Immature natural killer cell (primary cell): ENCODE results near the gene CADM2. TPM values are rescaled to one million over a fixed set of nuclear protein-coding genes. Genes with fewer than 3 reads are reported as not detected.
"Not testable (repeated sequence)": the region's sequence is repeated elsewhere in the genome, so short reads cannot be mapped to it uniquely, and the experiment has no call there.

Experiments
- DNase-seq, 3 donors: peaks; one replicate each; pipeline ENCODE4 v3.0.0; 2022; ENCODE audit warnings: mixed read lengths in 1 of 3
- H3K27ac Mint-ChIP-seq, 6 donors: one replicate each; pipeline ENCODE4 v1.8.0; 2020; ENCODE audit warnings: mixed read lengths in 6 of 6, mild to moderate bottlenecking in 5 of 6, inconsistent platforms in 4 of 6, moderate library complexity in 3 of 6
- H3K27me3 Mint-ChIP-seq, 3 donors: one replicate each; pipeline ENCODE4 v1.8.0; 2020 to 2021; ENCODE audit warnings: low read depth in 3 of 3, mild to moderate bottlenecking in 3 of 3, mixed read lengths in 3 of 3, moderate library complexity in 3 of 3, inconsistent platforms in 1 of 3
- H3K36me3 Mint-ChIP-seq, 3 donors: one replicate each; pipeline ENCODE4 v1.8.0; 2020; ENCODE audit warnings: mixed read lengths in 3 of 3, inconsistent platforms in 2 of 3, mild to moderate bottlenecking in 2 of 3
- H3K4me1 Mint-ChIP-seq, 2 donors: one replicate each; pipeline ENCODE4 v1.8.0; 2020; ENCODE audit warnings: inconsistent platforms in 2 of 2, mild to moderate bottlenecking in 2 of 2, mixed read lengths in 2 of 2, moderate library complexity in 1 of 2
- H3K4me3 Mint-ChIP-seq, 5 donors: one replicate each; pipeline ENCODE4 v1.8.0; 2020; ENCODE audit warnings: mild to moderate bottlenecking in 5 of 5, mixed read lengths in 5 of 5, inconsistent platforms in 3 of 5, moderate library complexity in 3 of 5
- H3K9me3 Mint-ChIP-seq, 6 donors: one replicate each; pipeline ENCODE4 v1.8.0; 2020; ENCODE audit warnings: mild to moderate bottlenecking in 6 of 6, mixed read lengths in 6 of 6, inconsistent platforms in 4 of 6, moderate library complexity in 3 of 6
- polyA plus RNA-seq, 3 donors: library from polyadenylated mRNA; unstranded; fragments of 300-500 nt; fragmentation: Illumina TruSeq; gene quantifications; one replicate each; pipeline ENCODE4 v1.2.3, GENCODE V29; 2021

Gene CADM2
- polyA plus RNA-seq, 3 donors from 2014 or later = 0.64 TPM; not detected in 2

GRCh38 chr3:85632921-85633320 is 674.1 kb downstream of the CADM2 start:
- Mint-ChIP-seq H3K4me1 (no peaks in the 10 kb centered on the region), H3K4me3 (no peak overlapping the region), H3K9me3 (peaks cover 4 to 41% (median 14%) of the 10 kb centered on the region in 6 donors), H3K27me3 (peaks cover 0 to 2% (median 0%) of the 10 kb centered on the region in 3 donors), H3K36me3 (no peaks in the 10 kb centered on the region), H3K27ac (no peak overlapping the region)
- no peak for DNase-seq

GRCh38 chr3:85652360-85652759 is 693.6 kb downstream of the CADM2 start:
- Mint-ChIP-seq H3K27ac (no peak overlapping the region), H3K4me1 (no peaks in the 10 kb centered on the region), H3K9me3 (peaks cover 10 to 56% (median 39%) of the 10 kb centered on the region in 6 donors), H3K36me3 (no peaks in the 10 kb centered on the region), H3K27me3 (peaks cover 0 to 1% (median 0%) of the 10 kb centered on the region in 3 donors), H3K4me3 (no peak overlapping the region)
- no peak for DNase-seq

DNA sequence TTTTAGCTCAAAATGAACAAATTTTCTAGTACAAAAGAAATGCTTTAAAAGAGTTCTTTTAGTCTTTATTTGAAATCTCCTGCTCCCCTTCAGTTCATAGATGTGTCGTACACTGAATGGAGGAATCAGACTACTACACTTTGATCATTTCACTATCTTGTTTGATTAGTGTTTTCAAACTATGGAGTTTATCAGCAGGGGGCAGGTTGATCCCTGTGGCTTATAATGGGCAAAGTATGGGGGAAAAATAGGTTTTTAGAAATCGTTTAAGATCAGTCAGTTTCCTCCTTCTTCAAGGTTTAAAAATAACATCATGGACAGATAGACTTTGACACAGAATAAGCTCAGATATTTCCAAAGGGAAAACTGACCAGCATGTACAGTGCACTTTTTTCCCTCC is 701.7 kb downstream of the CADM2 start:
- H3K4me1 Mint-ChIP-seq = no peaks in the 10 kb centered on the region
- H3K36me3 Mint-ChIP-seq = no peaks in the 10 kb centered on the region
- H3K27ac Mint-ChIP-seq = no peak overlapping the region
- no peak overlapping the region for H3K4me3 Mint-ChIP-seq
- peaks cover 0 to 1% (median 0%) of the 10 kb centered on the region in 3 donors for H3K27me3 Mint-ChIP-seq
- peaks cover 0 to 30% (median 13%) of the 10 kb centered on the region in 6 donors for H3K9me3 Mint-ChIP-seq
- no peak for DNase-seq

- Mint-ChIP-seq H3K36me3 (no peaks in the 10 kb centered on the region), H3K27ac (no peak overlapping the region), H3K27me3 (no peaks in the 10 kb centered on the region), H3K4me1 (no peaks in the 10 kb centered on the region), H3K9me3 (peaks cover 2 to 27% (median 15%) of the 10 kb centered on the region in 6 donors), H3K4me3 (no peak overlapping the region)
- DNase-seq = no peak
Measured at GRCh38 chr3:85662462-85662861, 703.7 kb downstream of the CADM2 start.

DNA sequence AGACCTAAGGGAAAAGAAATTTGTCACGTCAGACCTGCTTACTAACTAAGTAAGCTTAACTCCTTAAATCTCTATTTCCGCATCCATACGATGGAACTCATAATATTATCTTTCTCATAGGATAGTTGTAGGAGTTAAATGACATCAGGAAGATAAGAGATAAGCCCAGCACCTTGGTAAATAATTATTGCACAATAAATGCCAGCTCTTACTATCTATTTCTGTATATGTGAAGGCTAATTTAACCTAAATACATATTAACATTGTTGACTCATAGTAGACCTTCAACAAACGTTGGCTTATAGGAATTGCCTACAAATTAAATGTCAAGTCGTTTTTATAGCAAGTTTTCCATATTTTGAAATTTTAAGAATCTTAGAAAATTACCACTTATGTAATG is 709.0 kb downstream of the CADM2 start:
- peaks cover 0 to 2% (median 1%) of the 10 kb centered on the region in 3 donors for H3K27me3 Mint-ChIP-seq
- H3K27ac Mint-ChIP-seq = no peak overlapping the region
- no peaks in the 10 kb centered on the region for H3K36me3 Mint-ChIP-seq
- no peaks in the 10 kb centered on the region for H3K4me1 Mint-ChIP-seq
- H3K4me3 Mint-ChIP-seq = no peak overlapping the region
- no peak for DNase-seq
- peaks cover 4 to 45% (median 19%) of the 10 kb centered on the region in 6 donors for H3K9me3 Mint-ChIP-seq

GRCh38 chr3:85670634-85671205 is 711.9 kb downstream of the CADM2 start:
- no peaks in the 10 kb centered on the region for H3K36me3 Mint-ChIP-seq
- DNase-seq = no peak
- H3K9me3 Mint-ChIP-seq = peaks cover 5 to 55% (median 24%) of the 10 kb centered on the region in 6 donors
- H3K27me3 Mint-ChIP-seq = peaks cover 0 to 2% (median 1%) of the 10 kb centered on the region in 3 donors
- no peaks in the 10 kb centered on the region for H3K4me1 Mint-ChIP-seq
- H3K27ac Mint-ChIP-seq = no peak overlapping the region
- no peak overlapping the region for H3K4me3 Mint-ChIP-seq

GRCh38 chr3:85672761-85673160 is 714.0 kb downstream of the CADM2 start:
- Mint-ChIP-seq H3K27ac (no peak overlapping the region), H3K36me3 (no peaks in the 10 kb centered on the region), H3K27me3 (peaks cover 0 to 2% (median 1%) of the 10 kb centered on the region in 3 donors), H3K9me3 (peaks cover 3 to 59% (median 22%) of the 10 kb centered on the region in 6 donors), H3K4me3 (no peak overlapping the region), H3K4me1 (no peaks in the 10 kb centered on the region)
- DNase-seq = no peak

DNA sequence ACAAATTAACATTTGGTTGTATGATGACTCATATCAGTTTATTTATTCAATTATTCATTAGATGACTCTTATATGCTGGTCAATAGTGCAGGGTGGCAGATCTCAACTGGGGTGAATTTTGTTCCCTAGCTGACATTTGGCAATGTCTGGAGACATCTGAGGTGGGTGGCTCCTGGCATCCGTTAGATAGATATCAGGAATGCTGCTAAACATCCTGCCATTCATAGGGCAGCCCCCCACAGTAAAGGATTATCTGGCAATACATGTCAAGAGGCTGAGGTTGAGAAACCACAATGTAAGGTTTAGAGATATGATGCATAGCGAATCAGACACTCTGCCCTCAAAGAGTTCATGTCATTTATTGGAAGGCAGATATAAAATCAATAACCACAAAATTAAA is 719.9 kb downstream of the CADM2 start:
- Mint-ChIP-seq H3K27ac (no peak overlapping the region), H3K4me3 (no peak overlapping the region), H3K27me3 (peaks cover 0 to 2% (median 2%) of the 10 kb centered on the region in 3 donors), H3K9me3 (peaks cover 2 to 35% (median 19%) of the 10 kb centered on the region in 6 donors), H3K4me1 (no peaks in the 10 kb centered on the region), H3K36me3 (no peaks in the 10 kb centered on the region)
- no peak for DNase-seq

GRCh38 chr3:85681906-85682305 is 723.1 kb downstream of the CADM2 start:
- no peaks in the 10 kb centered on the region for H3K36me3 Mint-ChIP-seq
- peaks cover 0 to 2% (median 2%) of the 10 kb centered on the region in 3 donors for H3K27me3 Mint-ChIP-seq
- no peaks in the 10 kb centered on the region for H3K4me1 Mint-ChIP-seq
- no peak for DNase-seq
- peaks cover 5 to 34% (median 23%) of the 10 kb centered on the region in 6 donors for H3K9me3 Mint-ChIP-seq
- no peak overlapping the region for H3K27ac Mint-ChIP-seq
- no peak overlapping the region for H3K4me3 Mint-ChIP-seq

DNA sequence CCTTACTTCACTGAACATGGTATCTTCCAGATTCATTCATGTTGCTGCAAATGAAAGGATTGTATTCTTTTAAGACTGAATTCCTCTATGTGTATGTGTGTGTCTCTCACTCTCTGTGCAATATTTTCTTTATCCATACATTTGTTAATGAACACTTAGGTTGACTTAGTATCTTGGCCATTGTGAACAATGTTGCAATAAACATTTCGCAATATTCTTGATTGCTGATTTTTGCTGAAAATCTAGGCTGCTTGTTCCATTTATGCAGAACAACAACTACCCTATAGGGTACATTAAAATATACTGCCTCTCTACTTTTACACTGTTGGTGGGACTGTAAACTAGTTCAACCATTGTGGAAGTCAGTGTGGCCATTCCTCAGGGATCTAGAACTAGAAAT is 732.4 kb downstream of the CADM2 start:
- Mint-ChIP-seq H3K36me3 (no peaks in the 10 kb centered on the region), H3K27me3 (peaks cover 0 to 1% (median 0%) of the 10 kb centered on the region in 3 donors), H3K9me3 (peaks cover 6 to 44% (median 20%) of the 10 kb centered on the region in 6 donors), H3K4me3 (no peak overlapping the region), H3K27ac (no peak overlapping the region), H3K4me1 (no peaks in the 10 kb centered on the region)
- DNase-seq = no peak

DNA sequence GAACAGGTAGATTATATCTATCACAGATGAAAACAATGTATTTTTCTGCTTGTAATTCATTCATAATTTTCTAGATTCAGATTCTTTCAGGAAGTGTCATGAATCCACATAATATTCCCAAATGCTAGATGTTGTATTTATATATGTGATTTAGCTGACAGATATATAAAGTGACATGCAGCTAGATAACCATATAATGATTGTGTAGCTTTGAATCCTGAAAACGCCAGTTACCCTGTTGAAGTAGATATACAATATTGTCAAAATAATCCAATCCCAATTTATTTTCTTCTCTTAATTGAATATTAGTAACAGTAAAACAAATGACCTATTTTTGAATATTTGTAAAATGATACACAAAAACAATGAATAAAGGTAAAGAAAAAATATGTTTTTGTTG is 738.4 kb downstream of the CADM2 start:
- DNase-seq = no peak
- H3K4me3 Mint-ChIP-seq = no peak overlapping the region

DNA sequence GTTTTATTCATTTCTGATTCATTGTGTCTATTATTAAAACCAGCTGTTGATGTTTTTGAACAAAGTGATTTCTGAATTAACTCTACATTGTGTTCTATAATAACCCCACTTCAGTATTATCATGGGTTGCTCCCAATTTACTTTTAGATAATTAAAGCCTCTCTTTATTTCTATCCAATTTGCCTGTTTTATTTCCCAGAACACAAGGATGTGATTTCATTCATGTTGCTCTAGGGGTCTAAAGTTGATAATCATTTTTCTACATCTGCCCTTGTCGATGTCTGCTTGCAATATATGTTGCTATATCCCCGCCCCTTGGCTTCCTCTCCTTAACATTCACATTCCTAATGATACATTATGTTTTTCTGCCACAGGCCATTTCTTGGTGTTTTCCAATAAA is 747.3 kb downstream of the CADM2 start:
- DNase-seq = no peak
- peaks cover 4 to 44% (median 22%) of the 10 kb centered on the region in 6 donors for H3K9me3 Mint-ChIP-seq
- H3K4me1 Mint-ChIP-seq = no peaks in the 10 kb centered on the region
- H3K36me3 Mint-ChIP-seq = no peaks in the 10 kb centered on the region
- H3K4me3 Mint-ChIP-seq = no peak overlapping the region
- no peaks in the 10 kb centered on the region for H3K27me3 Mint-ChIP-seq
- no peak overlapping the region for H3K27ac Mint-ChIP-seq

More for the DNA sequence above, 738.4 kb downstream of the CADM2 start:
- Mint-ChIP-seq H3K4me1 (no peaks in the 10 kb centered on the region), H3K9me3 (peaks cover 15 to 56% (median 27%) of the 10 kb centered on the region in 6 donors), H3K27ac (no peak overlapping the region), H3K27me3 (no peaks in the 10 kb centered on the region), H3K36me3 (no peaks in the 10 kb centered on the region)

GRCh38 chr3:85708325-85708724 is 749.5 kb downstream of the CADM2 start:
- H3K9me3 Mint-ChIP-seq = peaks cover 4 to 37% (median 12%) of the 10 kb centered on the region in 6 donors
- not testable (repeated sequence) for H3K36me3 Mint-ChIP-seq, H3K27ac Mint-ChIP-seq

DNA sequence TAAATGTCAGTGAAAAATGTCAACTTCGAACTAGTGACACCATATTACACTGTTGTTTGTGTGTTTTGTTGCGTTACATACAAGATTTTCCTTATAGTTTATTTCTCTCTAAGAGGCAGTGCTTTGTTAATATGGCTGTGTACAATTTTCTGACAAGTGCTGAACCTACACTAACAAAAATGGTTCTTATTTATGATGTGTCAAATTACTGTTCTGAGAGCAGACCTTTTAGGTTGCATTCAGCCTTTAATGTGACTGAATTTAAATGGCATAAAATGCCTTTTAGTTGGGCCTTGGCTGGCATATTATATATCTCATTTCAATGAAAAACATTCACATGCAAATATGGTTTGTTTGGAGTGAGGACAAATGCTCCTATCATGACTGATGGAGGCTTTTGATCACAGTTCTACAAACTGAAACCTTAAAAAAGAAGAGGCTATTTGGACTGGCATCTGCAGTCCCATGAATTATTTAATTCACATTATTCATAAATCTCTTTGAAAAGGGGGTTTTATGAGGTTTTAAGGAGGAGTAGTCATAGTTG is 750.6 kb downstream of the CADM2 start:
- no peaks in the 10 kb centered on the region for H3K36me3 Mint-ChIP-seq
- H3K9me3 Mint-ChIP-seq = peaks cover 8 to 36% (median 16%) of the 10 kb centered on the region in 6 donors
- no peaks in the 10 kb centered on the region for H3K4me1 Mint-ChIP-seq
- H3K27me3 Mint-ChIP-seq = no peaks in the 10 kb centered on the region
- DNase-seq = no peak
- H3K4me3 Mint-ChIP-seq = no peak overlapping the region
- H3K27ac Mint-ChIP-seq = no peak overlapping the region

More at GRCh38 chr3:85708325-85708724, 749.5 kb downstream of the CADM2 start:
- H3K4me1 Mint-ChIP-seq, H3K4me3 Mint-ChIP-seq, H3K27me3 Mint-ChIP-seq, DNase-seq: not testable (repeated sequence)

- H3K4me3 Mint-ChIP-seq = no peak overlapping the region
- no peaks in the 10 kb centered on the region for H3K27me3 Mint-ChIP-seq
- no peaks in the 10 kb centered on the region for H3K4me1 Mint-ChIP-seq
- no peak for DNase-seq
- peaks cover 8 to 40% (median 20%) of the 10 kb centered on the region in 6 donors for H3K9me3 Mint-ChIP-seq
- no peak overlapping the region for H3K27ac Mint-ChIP-seq
- no peaks in the 10 kb centered on the region for H3K36me3 Mint-ChIP-seq
Measured at GRCh38 chr3:85710490-85710889, 751.7 kb downstream of the CADM2 start.
